Mesenchymal stem cell (in vitro differentiated cells and primary cell): Measurements from ENCODE around the gene STAG1.

Source experiments
- DNase-seq: peaks from one replicate; pipeline ENCODE4 v3.0.0-alpha.2; 2013
- H2AFZ ChIP-seq: one replicate; pipeline ENCODE4 v1.6.1; 2013; ENCODE audit warnings: low read depth, mild to moderate bottlenecking, control low read depth, inconsistent platforms, low read length, moderate library complexity
- H2AK5ac ChIP-seq: 2 replicates; pipeline ENCODE4 v1.6.1; 2013; ENCODE audit warnings: low read length, moderate library complexity, mild to moderate bottlenecking, inconsistent platforms; ENCODE audit not compliant: severe bottlenecking
- H2BK120ac ChIP-seq: one replicate; pipeline ENCODE4 v1.6.1; 2013; ENCODE audit warnings: low read depth, mild to moderate bottlenecking, inconsistent platforms, low read length, moderate library complexity
- H2BK12ac ChIP-seq, 2 experiments: one replicate each; pipeline ENCODE4 v1.6.1; 2013; ENCODE audit warnings: inconsistent platforms in 2 of 2, low read length in 2 of 2, mild to moderate bottlenecking in 2 of 2, moderate library complexity in 2 of 2, control low read depth in 1 of 2
- H2BK15ac ChIP-seq: one replicate; pipeline ENCODE4 v1.6.1; 2013; ENCODE audit warnings: mild to moderate bottlenecking, low read depth, inconsistent platforms; ENCODE audit not compliant: poor library complexity, severe bottlenecking
- H2BK5ac ChIP-seq: 2 replicates; pipeline ENCODE4 v1.6.1; 2013; ENCODE audit warnings: low read depth, mild to moderate bottlenecking, low read length, control low read depth, inconsistent platforms; ENCODE audit not compliant: poor library complexity, severe bottlenecking
- H3K14ac ChIP-seq, 2 experiments: one replicate each; pipeline ENCODE4 v1.6.1; 2013; ENCODE audit warnings: inconsistent platforms in 2 of 2, low read length in 2 of 2, control low read depth in 1 of 2, mild to moderate bottlenecking in 1 of 2, moderate library complexity in 1 of 2
- H3K18ac ChIP-seq, 2 experiments: one replicate each; pipeline ENCODE4 v1.6.1; 2013; ENCODE audit warnings: inconsistent platforms in 2 of 2, low read length in 2 of 2, control low read depth in 1 of 2, low read depth in 1 of 2, mild to moderate bottlenecking in 1 of 2
- H3K23ac ChIP-seq, 2 experiments: one replicate each; pipeline ENCODE4 v1.6.1; 2013; ENCODE audit warnings: inconsistent platforms in 2 of 2, low read length in 2 of 2, mild to moderate bottlenecking in 2 of 2, moderate library complexity in 2 of 2, control low read depth in 1 of 2
- H3K27ac ChIP-seq: 2 replicates; pipeline ENCODE4 v1.5.1; 2013; ENCODE audit warnings: mild to moderate bottlenecking, moderate library complexity, low read length, control low read depth, inconsistent platforms; ENCODE audit not compliant: poor library complexity, severe bottlenecking
- H3K27me3 ChIP-seq, 2 experiments: 2 replicates each; pipeline versions ENCODE4 v1.6.1 to v1.7.0; 2013; ENCODE audit warnings: low read length in 2 of 2, mild to moderate bottlenecking in 2 of 2, moderate library complexity in 2 of 2, control low read depth in 1 of 2, inconsistent platforms in 1 of 2; ENCODE audit not compliant: control insufficient read depth in 1 of 2, insufficient read depth in 1 of 2
- H3K36me3 ChIP-seq, 2 experiments: 2 replicates each; pipeline versions ENCODE4 v1.6.1 to v1.7.0; 2013; ENCODE audit warnings: low read length in 2 of 2, control low read depth in 1 of 2, inconsistent platforms in 1 of 2, low read depth in 1 of 2, mild to moderate bottlenecking in 1 of 2; ENCODE audit not compliant: insufficient read depth in 2 of 2, control insufficient read depth in 1 of 2
- H3K4ac ChIP-seq, 2 experiments: one replicate each; pipeline ENCODE4 v1.6.1; 2013; ENCODE audit warnings: inconsistent platforms in 2 of 2, low read length in 2 of 2, mild to moderate bottlenecking in 2 of 2, moderate library complexity in 2 of 2, control low read depth in 1 of 2, low read depth in 1 of 2
- H3K4me1 ChIP-seq: 2 replicates; pipeline ENCODE4 v1.6.1; 2013; ENCODE audit warnings: low read depth, low read length, control low read depth; ENCODE audit not compliant: control insufficient read depth, insufficient read depth
- H3K4me2 ChIP-seq: 2 replicates; pipeline ENCODE4 v1.6.1; 2013; ENCODE audit warnings: low read length, mild to moderate bottlenecking, inconsistent platforms; ENCODE audit not compliant: poor library complexity, severe bottlenecking
- H3K4me3 ChIP-seq, 2 experiments: 2 replicates each; pipeline versions ENCODE4 v1.5.1 to v1.7.0; 2013; ENCODE audit warnings: low read length in 2 of 2, mild to moderate bottlenecking in 2 of 2, control low read depth in 1 of 2, low read depth in 1 of 2; ENCODE audit not compliant: insufficient read depth in 1 of 2
- H3K79me1 ChIP-seq: replicated peaks from 2 replicates; pipeline ENCODE4 v1.6.1; 2013; ENCODE audit warnings: mild to moderate bottlenecking, control low read depth, low read length, inconsistent platforms; ENCODE audit not compliant: poor library complexity, severe bottlenecking
- H3K9ac ChIP-seq: 2 replicates; pipeline ENCODE4 v1.7.0; 2013; ENCODE audit warnings: mild to moderate bottlenecking, low read length, moderate library complexity
- H3K9me3 ChIP-seq: 2 replicates; pipeline ENCODE4 v1.7.0; 2013; ENCODE audit warnings: mild to moderate bottlenecking, low read length; ENCODE audit not compliant: control insufficient read depth
- H4K8ac ChIP-seq: one replicate; pipeline ENCODE4 v1.6.1; 2013; ENCODE audit warnings: inconsistent platforms, mild to moderate bottlenecking, low read length, moderate library complexity
- H4K91ac ChIP-seq: one replicate; pipeline ENCODE4 v1.6.1; 2013; ENCODE audit warnings: mild to moderate bottlenecking, low read length, inconsistent platforms
- WGBS: methylation state at CpG from one replicate; pipeline ENCODE4 v1.1.7; 2013; ENCODE audit warnings: mixed read lengths; 5-methylcytosine and 5-hydroxymethylcytosine counted together

The STAG1 gene

GRCh38 chr3:136351351-136351750 is 400.8 kb downstream of the STAG1 start:
- Histone ChIP-seq H3K14ac (no peak overlapping the region), H4K91ac (no peak overlapping the region), H4K8ac (no peak overlapping the region), H3K79me1 (peaks cover 4% of the 10 kb centered on the region), H3K36me3 (peaks cover 4 to 47% of the 10 kb centered on the region in 2 experiments), H2BK15ac (no peak overlapping the region), H3K27ac (peak overlapping the region; percentile 15), H2AK5ac (no peak overlapping the region), H3K4me3 (no peak overlapping the region), H3K27me3 (no peaks in the 10 kb centered on the region), H2BK12ac (no peak overlapping the region), H3K18ac (no peak overlapping the region), H3K9me3 (no peaks in the 10 kb centered on the region), H3K4me2 (no peak overlapping the region), H3K4ac (peak overlapping the region in 1 of 2 experiments; percentile 38), H2BK5ac (no peak overlapping the region), H3K23ac (no peak overlapping the region), H3K4me1 (peaks cover 8% of the 10 kb centered on the region), H2AFZ (no peak overlapping the region), H3K9ac (no peak overlapping the region), H2BK120ac (no peak overlapping the region)
- 75% methylated on average over 1 of the region's 1 CpG for WGBS
- DNase-seq = peak; percentile 33

- peak overlapping the region; percentile 59 for H3K4me2 ChIP-seq
- H3K9ac ChIP-seq = peak overlapping the region; percentile 18
- no peak overlapping the region for H4K8ac ChIP-seq
- H2AFZ ChIP-seq = no peak overlapping the region
- peak overlapping the region; percentile 13 to 73 for H3K18ac ChIP-seq
- peaks cover 4% of the 10 kb centered on the region for H3K79me1 ChIP-seq
- H3K4me3 ChIP-seq = peak overlapping the region in 1 of 2 experiments; percentile 1
- no peak overlapping the region for H4K91ac ChIP-seq
- no peak overlapping the region for H3K14ac ChIP-seq
- H3K4ac ChIP-seq = peak overlapping the region; percentile 5 to 26
- H3K36me3 ChIP-seq = peaks cover 4 to 47% of the 10 kb centered on the region in 2 experiments
- H2BK12ac ChIP-seq = no peak overlapping the region
- H2AK5ac ChIP-seq = peak overlapping the region; percentile 33
- H3K23ac ChIP-seq = no peak overlapping the region
- H3K27ac ChIP-seq = peak overlapping the region; percentile 77
- H2BK120ac ChIP-seq = no peak overlapping the region
- H2BK5ac ChIP-seq = no peak overlapping the region
- DNase-seq = peak; percentile 81
- peaks cover 8% of the 10 kb centered on the region for H3K4me1 ChIP-seq
- no peak overlapping the region for H2BK15ac ChIP-seq
- H3K27me3 ChIP-seq = no peaks in the 10 kb centered on the region
- 43% methylated on average over 1 of the region's 2 CpGs for WGBS
- no peaks in the 10 kb centered on the region for H3K9me3 ChIP-seq
These were observed 401.6 kb downstream of the STAG1 start for GRCh38 chr3:136350557-136350956.

DNA sequence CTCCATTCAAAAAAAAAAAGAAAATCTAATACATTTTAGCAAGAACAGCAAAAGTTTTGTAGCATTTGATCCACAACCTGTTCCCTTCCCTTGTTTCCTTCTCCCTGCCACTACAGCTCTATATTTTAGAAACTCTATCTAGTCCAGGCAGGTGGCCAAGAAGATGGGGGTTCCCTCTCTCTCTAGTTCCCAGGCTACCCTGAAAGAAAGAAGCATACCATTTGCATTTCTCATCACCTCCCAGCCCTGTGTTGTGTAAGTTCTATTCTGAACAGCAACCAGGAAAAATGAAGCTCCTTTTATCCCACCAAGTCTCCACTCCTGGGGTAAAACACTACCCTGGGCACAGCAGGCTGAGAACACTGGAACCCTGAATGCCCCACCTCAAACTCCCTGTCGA is 402.0 kb downstream of the STAG1 start:
- Histone ChIP-seq H3K18ac (peak overlapping the region; percentile 13 to 73), H3K9ac (peak overlapping the region; percentile 18), H3K36me3 (peaks cover 4 to 48% of the 10 kb centered on the region in 2 experiments), H2BK120ac (no peak overlapping the region), H2BK5ac (no peak overlapping the region), H3K4me1 (peaks cover 8% of the 10 kb centered on the region), H3K9me3 (no peaks in the 10 kb centered on the region), H3K79me1 (peaks cover 4% of the 10 kb centered on the region), H3K4me2 (peak overlapping the region; percentile 59), H3K14ac (no peak overlapping the region), H2AK5ac (peak overlapping the region; percentile 33), H3K4ac (peak overlapping the region; percentile 5 to 26), H2BK15ac (no peak overlapping the region), H3K4me3 (no peak overlapping the region), H3K27me3 (no peaks in the 10 kb centered on the region), H2AFZ (no peak overlapping the region), H4K91ac (no peak overlapping the region), H3K27ac (peak overlapping the region; percentile 77), H4K8ac (no peak overlapping the region), H3K23ac (no peak overlapping the region), H2BK12ac (no peak overlapping the region)
- WGBS = no CpG with 5 or more reads among the region's 1 CpG
- peak; percentile 91 for DNase-seq

DNA sequence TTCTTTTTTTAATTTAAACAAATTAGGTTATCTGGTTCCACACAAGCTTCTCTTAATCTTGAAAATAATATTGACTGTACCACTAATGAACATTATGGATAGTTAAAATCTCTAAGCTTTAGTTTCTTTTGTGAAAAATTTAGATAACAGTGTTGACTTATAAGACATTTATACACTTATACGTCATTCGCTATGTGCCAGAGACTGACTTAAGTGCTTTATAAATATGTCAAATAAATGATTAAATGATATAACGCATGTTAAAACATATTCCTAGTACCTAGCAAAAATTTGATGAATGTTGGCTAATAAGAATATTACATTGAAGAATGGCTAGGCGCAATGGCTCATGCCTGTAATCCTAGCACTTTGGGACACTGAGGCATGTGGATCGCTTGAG is 405.7 kb downstream of the STAG1 start:
- DNase-seq = no peak
- Histone ChIP-seq H3K14ac (no peak overlapping the region), H3K27me3 (no peaks in the 10 kb centered on the region), H2BK15ac (no peak overlapping the region), H2AK5ac (no peak overlapping the region), H3K4me1 (peaks cover 10% of the 10 kb centered on the region), H2BK12ac (no peak overlapping the region), H3K23ac (no peak overlapping the region), H2BK120ac (no peak overlapping the region), H3K36me3 (peaks cover 7 to 50% of the 10 kb centered on the region in 2 experiments), H3K4me2 (no peak overlapping the region), H3K9ac (no peak overlapping the region), H3K18ac (no peak overlapping the region), H3K79me1 (peaks cover 6% of the 10 kb centered on the region), H3K27ac (no peak overlapping the region), H2BK5ac (no peak overlapping the region), H3K4ac (no peak overlapping the region), H3K4me3 (no peak overlapping the region), H4K91ac (no peak overlapping the region), H4K8ac (no peak overlapping the region), H3K9me3 (no peaks in the 10 kb centered on the region), H2AFZ (no peak overlapping the region)
- WGBS = 100% methylated on average over 2 of the region's 5 CpGs
